Stimulated activated CD4-positive, alpha-beta T cell treated with anti-CD3 and anti-CD28 coated beads, TNF-alpha, amount 100 ng/mL, for 4 hours (primary cell): ENCODE data around the gene CLEC19A.

Experiments used
- DNase-seq, 3 experiments: peaks; one replicate each; pipeline ENCODE4 v3.0.0-alpha.2; 2020; ENCODE audit warnings: low read depth in 3 of 3

CLEC19A gene

DNA sequence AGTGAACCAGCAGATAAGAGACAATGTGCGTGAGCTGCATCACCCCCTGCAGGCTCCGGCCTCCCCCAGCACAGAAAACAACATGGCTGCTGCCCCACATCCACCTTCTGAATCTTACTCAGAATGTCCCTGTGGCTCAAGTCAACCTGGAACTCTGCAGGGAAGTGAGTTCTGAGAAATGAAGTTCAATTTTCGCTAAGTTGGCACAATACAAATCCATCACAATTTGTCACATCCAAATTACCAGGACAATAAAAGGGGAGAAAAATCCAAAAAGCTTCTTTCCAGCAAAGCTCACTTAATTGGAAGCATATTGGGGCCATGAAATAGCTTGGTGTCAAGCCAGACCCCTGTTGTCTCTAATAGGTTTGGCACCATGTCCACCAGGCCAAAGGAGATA, 38.1 kb downstream of the CLEC19A start:
- DNase-seq, result no peak

- DNase-seq, result no peak
Measured at GRCh38 chr16:19328364-19328763, 42.8 kb downstream of the CLEC19A start.

DNA sequence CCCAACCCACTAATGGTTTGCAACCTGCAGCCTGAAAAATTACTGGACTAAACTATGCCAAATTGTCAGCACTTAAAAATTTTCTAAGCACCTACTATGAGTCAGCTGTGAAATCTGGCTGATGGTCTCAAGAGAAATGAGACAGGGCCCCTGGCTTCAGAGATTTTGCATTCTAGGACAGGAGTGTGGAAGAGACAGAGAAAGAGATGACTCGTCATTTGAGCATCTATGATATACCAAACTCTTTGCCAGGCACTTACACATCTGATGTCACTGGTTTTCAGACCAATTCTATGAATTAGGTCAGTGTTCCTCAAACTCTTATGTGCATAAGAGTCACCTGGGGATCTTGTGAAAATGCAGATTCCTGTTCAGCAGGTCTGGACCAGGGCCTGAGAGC, 44.4 kb downstream of the CLEC19A start:
- no peak for DNase-seq

DNA sequence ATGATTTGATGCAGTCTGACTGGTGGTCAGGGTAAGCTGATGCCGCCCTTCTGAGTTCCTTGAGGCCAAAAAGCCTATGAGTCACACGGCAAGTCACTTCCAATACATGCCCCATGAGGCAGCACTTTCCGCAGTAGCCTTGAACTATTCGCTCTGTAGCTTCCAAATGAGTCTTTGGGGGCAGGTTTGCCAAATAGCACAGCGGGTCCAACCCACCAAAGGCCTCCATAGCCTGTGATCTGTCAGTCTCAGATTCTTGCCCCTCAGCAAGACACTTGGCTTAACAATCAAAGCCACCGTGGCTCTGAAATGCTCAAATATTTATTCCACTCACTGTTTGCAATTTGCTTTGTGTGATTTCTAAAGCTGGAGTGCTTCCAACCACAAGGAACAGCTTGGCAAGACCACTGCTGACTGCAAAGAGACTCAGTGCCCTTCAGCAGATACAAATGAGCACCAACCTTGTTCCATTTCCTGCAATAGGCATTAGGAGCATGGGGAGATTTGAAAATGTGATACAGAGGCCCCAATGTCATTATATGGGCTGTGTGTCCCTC, 45.4 kb downstream of the CLEC19A start:
- no peak for DNase-seq

GRCh38 chr16:19331794-19332193, 46.3 kb downstream of the CLEC19A start:
- no peak for DNase-seq

DNA sequence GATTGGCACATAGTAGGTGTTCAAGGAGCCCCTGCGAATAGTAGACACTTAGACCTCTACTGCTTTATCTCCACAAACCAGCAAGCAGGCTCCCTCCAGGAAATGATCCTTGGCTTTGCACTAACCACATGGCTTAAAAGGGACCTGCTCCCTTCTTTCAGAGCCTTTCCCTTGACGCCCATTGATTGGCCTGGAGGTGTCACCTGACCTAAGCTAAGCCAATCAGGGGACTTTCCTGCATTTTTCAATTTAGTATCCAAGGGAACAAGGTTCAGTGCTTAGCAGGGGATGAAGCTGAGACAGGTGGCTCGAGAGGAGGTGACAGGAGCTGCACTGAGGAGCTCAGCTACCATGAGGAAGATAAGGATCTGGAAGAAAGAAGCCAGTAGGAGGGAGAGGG, 52.8 kb downstream of the CLEC19A start:
- no peak for DNase-seq

DNA sequence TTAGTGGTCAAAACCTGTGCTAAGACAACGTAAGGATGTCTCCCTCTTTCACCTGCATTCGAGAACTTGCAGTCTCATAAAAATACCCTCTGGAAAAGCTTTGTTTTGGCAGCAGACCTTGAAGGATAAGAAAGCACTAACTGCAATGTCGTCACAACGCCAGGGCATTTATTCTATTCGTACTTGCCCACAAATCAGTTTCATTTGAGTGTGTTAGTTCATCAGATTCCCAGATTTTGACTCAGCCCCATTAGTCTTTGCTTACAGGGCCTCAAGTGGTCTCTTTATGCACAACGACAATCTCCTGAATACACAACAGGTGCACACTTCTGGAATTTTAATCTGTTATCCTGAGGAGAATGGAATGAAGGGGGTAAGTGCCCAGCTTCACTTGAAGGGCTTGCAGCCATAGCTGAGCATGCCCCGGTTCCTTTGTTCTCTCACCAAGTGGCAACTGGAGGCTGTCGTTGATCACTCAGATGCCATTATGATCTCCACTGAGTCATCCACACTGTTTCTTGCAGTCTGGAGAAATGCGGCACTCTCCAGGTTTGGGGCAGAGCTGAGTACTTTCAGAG, 58.8 kb downstream of the CLEC19A start:
- no peak for DNase-seq

DNA sequence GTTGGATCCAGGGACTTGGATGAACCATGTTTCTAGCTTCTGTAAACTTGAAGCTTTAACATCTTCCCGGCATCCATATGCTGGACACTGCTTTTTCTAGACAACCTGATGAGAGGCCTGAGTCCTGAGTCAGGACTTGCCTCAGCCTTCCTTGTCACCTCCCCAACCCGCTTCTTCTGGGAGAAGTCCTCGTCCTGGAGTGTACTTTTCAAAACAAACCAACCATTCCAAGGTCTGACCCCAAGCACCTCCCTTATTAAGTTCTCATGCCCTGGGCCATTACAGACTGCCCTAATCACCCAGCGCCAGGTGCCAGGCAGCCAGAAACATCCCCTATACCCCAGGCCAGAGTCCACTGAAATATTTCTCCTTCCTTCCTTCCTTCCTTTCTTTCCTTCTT, 59.4 kb downstream of the CLEC19A start:
- no peak for DNase-seq

DNA sequence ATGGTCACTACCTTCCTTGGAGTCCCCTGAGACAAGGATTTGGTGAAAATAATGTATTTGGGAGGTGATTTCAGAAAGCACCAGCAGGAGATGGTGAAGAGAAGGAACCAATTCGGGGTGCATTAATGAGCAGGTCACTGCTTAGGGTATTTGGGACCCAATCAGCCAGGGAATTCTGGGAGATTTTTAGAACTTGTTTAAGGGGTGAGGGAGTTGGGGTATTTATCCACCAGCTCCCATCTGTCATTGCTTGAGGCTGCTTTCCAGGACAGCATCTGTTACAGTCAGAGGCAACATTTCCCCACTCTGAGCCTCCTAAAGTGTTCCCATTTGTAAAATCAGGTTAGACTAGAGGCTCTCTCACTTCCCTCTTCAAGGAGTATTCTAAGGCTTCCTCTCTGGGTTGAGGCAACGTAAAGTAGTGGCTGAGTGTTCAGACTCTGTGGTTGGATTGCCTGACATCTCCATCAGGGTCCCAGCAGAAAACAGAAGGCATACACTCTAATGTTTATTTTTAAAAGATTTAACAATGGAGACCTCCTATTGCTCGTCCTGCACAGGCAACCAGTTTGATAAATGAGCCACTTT, 60.9 kb downstream of the CLEC19A start:
- no peak for DNase-seq

GRCh38 chr16:19348125-19348524, 62.6 kb downstream of the CLEC19A start:
- DNase-seq, result no peak

GRCh38 chr16:19348578-19349315, 63.2 kb downstream of the CLEC19A start:
- no peak for DNase-seq

DNA sequence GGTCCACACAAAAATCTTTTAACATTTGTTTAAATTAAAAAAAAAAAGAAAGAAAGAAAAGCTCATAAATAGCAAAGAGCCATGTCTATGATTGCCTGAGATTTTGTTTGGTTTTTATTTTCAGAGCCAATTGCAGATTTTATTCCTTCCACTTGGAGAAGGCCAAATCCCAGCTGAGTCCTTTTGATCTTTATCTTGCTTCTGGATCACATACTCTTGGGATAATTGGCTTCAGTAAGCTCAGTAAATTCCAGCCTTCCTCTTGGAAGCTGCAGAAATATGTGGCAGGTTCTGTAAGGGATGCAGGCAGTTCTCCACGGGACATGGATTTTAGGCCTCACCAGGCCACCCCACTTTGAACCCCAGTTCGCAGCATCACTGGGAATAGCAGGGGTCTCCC, 68.8 kb downstream of the CLEC19A start:
- DNase-seq, result no peak

DNA sequence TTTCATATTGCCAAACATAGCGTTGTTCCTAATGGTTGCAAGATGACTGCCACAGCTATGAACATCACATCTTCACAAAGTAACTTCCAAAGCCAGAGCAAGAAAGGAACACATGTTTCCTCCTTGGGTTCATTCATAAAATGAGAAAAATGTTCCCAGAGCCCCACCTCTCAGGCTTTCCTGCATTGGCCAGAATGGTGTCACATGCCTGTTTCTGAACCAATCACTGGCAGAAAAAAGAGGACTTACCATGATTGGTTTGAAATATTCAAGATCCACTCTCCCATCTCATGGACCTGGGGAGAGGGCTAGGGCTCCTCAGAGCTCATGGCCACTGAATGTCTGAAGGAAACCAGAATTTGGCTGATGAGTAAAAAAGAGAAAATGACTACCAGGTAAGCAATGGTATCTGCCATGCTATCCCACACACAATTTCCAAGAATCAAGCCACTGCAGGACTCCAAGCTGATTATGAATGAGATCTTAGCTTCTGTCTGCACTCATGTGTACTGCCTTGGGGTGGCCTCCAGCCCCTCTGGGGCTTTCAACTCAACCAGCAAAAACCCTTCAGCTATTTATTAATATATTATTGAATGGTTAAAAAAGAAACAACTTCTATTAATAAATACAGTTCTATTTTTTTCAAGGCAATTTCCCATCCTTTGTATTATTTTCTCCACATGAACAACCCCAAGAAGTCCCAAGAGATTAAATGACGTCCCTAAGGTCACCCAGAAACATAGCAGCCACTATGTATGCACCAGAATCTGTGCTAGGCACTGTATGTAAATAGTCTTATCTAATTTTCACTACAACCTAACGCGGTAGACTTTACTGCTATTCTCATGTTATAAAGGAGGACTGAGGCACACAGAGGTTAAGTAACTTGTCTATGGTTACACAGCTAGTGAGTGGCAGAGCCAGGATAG, 70.8 kb downstream of the CLEC19A start:
- no peak for DNase-seq

- no peak for DNase-seq
Measured at GRCh38 chr16:19359556-19359955, 74.0 kb downstream of the CLEC19A start.
